GM21526 (cell line): ENCODE results near the gene C11orf86.

Source experiments
- ATAC-seq: cut with Tn5 transposase; IDR thresholded peaks from one replicate; pipeline ENCODE4 v1.9.1; 2021; ENCODE audit warnings: moderate library complexity; ENCODE audit not compliant: unreplicated experiment, low FRiP score

C11orf86 gene

DNA sequence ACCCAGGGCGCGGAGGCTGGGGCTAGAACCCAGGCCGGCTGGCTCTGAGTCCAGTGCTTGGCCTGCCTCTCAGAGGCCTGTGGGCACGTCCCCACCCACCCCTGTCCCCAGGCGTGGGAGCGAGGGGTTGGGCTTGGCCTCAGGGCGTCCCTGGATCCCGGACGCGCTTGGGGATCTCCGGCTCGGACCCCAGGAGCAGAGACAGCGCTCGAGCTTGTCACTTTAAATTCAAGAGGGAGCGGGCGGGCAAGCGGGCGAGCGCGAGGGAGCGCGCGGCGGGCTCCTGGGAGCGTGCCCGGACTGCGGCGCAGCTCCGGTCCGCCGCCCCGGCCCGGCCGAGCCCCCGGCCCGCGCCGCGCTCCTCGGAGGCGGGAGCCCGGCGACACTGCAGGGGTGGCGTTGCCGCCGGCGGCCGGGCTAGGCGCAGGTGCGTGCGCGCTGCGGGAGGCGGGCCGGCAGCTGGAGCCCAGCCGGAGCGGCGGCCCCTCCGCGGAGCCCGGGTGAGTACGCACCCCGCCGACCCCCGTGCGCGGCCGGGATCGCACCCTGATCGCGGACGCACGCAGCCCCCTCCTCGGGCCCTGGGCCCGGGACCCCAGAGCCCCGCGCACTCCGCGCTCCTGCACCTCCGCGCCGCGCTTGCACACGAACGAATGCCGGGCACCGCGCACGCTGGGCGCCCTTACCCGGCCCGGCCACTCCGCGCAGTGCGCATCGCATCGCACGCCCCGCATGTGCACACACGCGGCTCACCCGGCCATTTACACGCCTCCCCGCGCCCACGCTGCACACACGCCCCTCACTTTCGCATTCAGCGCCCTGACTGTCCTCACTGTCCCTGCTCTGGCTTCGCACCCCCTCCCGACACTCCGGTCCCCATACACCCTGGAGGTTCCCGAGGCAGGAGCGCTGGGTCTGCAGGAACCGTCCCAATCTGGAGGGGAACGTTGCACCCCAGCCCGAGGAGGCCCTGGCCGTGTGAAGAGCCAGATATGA, 48.2 kb downstream of the C11orf86 start, which contains the start of gene SYT12:
Gene SYT12, plus strand, starts transcription at position 174 of the 996 bp plus-strand sequence. CDS start 7,011 bp downstream, outside the sequence.
- no peak for ATAC-seq

DNA sequence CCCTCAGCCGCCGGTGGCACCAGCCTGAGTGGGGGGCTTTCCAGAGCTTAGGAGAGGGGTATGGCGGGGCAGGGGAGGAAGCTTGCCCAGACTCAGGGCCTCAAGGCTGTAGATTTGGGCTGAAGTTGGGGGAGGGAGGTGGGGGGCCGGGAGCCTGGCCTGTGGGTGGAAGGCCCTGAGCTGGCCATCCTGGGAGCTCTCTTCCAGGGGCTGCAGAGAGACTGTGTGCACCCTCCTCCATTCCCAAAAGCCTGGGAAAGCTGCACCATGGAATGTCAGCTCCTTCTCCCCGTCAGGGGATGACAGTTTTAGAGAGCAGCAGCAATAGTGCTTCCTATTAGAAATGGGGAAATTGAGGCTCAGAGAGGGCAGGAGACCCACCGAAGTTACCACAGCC, 48.9 kb downstream of the C11orf86 start:
- ATAC-seq = no peak

DNA sequence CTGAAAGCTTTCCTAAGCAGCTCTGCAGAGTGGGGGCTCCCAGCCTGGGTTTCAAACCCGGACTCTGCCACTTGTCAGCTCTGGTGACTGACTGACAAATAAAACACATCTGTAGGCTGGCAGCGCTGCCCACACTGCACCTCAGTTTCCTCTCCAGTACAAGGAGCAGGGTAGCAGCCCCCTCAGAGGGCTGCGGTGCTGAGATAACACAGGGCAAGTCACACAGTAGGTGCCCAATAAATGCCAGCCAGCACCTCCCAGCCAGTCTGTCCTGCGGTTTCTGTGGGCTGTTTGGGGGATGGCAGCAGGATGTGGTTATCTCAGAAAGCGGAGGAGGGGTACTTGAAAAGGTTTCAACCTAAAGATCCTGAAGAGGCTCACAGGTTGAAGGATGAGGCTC, 49.3 kb downstream of the C11orf86 start:
- ATAC-seq = no peak

DNA sequence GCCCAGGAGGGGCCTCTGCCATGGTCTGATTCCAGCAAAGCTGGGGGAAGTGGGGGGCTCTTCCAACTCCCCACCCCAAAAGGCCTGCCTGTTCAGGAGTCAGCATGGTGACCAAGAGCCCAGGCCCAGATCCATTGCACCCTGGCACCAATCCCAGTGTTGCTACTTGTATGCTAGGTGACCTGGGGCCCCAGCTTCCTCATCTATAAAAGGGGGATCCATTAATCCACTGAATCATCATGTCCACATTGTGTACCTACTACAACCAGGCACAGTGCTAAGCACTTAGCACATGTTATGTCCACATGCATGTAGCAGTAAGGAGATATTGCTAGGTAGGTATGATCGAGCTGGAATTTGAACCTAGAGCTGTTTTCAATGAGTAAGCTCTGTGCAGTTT, 49.9 kb downstream of the C11orf86 start:
- ATAC-seq = no peak

DNA sequence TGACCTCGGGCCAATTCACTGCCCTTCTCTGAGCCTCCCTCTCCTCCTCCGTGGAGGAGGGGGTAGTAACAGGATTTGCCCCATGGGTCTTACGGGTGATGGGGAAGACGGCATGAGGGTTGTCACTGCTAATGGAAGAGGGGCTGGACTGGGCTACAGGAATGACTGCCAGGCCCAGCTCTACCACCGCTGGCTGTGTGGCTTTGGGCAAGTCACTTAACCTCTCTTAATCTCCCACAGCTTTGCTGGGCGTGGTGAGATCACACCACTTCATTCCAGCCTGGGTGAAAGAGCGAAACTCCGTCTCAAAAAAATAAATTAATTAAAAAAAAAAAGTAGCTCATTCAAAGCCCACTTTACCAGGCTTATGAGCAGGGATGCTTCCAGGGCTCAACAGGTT, 50.6 kb downstream of the C11orf86 start:
- ATAC-seq = no peak
